HG02981 (cell line): ENCODE results near the gene PIGH.
"Not testable (repeated sequence)": the region's sequence is repeated elsewhere in the genome, so short reads cannot be mapped to it uniquely, and the experiment has no call there.

ENCODE experiments used
- ATAC-seq: cut with Tn5 transposase; IDR thresholded peaks from one replicate; pipeline ENCODE4 v1.9.1; 2021; ENCODE audit warnings: mild to moderate bottlenecking, moderate library complexity; ENCODE audit not compliant: unreplicated experiment

The PIGH gene

GRCh38 chr14:67555518-67556090 is 44.5 kb downstream of the PIGH start:
- ATAC-seq, result no peak

- ATAC-seq, result no peak
These were observed 45.7 kb downstream of the PIGH start for GRCh38 chr14:67554341-67554740.

- ATAC-seq, result no peak
These were observed 46.5 kb downstream of the PIGH start for GRCh38 chr14:67553547-67553946.

- ATAC-seq, result no peak
These were observed 48.1 kb downstream of the PIGH start for GRCh38 chr14:67551940-67552339.

GRCh38 chr14:67551123-67551522 is 48.9 kb downstream of the PIGH start:
- ATAC-seq, result no peak

- no peak for ATAC-seq
These were observed 50.3 kb downstream of the PIGH start for GRCh38 chr14:67549734-67550133.

- ATAC-seq, result no peak
These were observed 52.8 kb downstream of the PIGH start for GRCh38 chr14:67547224-67547780.

- no peak for ATAC-seq
These were observed 55.5 kb downstream of the PIGH start for GRCh38 chr14:67544590-67544989.

GRCh38 chr14:67542620-67543019 is 57.4 kb downstream of the PIGH start:
- ATAC-seq, result not testable (repeated sequence)

GRCh38 chr14:67541448-67542387 is 58.4 kb downstream of the PIGH start:
- ATAC-seq, result no peak
